ENCODE data around the gene LMBRD1.

DNA sequence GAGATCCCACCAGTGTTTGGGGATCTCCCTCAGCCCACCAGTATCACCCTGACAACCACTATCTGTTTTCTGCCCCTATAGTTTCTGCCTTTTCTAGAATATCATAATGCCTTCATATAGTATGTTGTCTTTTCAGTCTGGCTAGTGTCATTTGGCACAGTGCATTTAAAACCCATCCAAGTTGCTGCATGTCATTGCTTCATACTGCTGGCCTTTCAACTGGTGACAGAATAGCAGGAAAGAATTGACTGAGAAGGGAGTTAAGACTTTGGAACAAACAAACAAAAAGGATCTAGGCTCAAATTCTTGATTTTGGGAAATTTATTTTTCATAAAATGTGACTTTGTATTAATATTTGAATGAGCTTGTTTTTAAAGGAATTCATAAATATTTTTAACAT is 4.5 kb downstream of the LMBRD1 start:
- TF ChIP-seq, protein P1, sequence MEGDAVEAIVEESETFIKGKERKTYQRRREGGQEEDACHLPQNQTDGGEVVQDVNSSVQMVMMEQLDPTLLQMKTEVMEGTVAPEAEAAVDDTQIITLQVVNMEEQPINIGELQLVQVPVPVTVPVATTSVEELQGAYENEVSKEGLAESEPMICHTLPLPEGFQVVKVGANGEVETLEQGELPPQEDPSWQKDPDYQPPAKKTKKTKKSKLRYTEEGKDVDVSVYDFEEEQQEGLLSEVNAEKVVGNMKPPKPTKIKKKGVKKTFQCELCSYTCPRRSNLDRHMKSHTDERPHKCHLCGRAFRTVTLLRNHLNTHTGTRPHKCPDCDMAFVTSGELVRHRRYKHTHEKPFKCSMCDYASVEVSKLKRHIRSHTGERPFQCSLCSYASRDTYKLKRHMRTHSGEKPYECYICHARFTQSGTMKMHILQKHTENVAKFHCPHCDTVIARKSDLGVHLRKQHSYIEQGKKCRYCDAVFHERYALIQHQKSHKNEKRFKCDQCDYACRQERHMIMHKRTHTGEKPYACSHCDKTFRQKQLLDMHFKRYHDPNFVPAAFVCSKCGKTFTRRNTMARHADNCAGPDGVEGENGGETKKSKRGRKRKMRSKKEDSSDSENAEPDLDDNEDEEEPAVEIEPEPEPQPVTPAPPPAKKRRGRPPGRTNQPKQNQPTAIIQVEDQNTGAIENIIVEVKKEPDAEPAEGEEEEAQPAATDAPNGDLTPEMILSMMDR (optimal IDR thresholded peaks at IDR 0.05 in 1 of 3, IDR thresholded peaks at IDR 0.05 in 1 of 3, conservative IDR thresholded peaks at IDR 0.05 in 1 of 3; ENCODE audit: extremely low read depth in 1 of 3, insufficient read depth in 2 of 3, low read length in 3 of 3) = no peak
- no peak for TF ChIP-seq EZH2 (IDR thresholded peaks at IDR 0.05; ENCODE audit: low read length)
